Glutamatergic neuron (in vitro differentiated cells): ENCODE data around the gene AMOTL2. TPM values are rescaled to one million over a fixed set of nuclear protein-coding genes. Genes with fewer than 3 reads are reported as not detected.

Experiments
- DNase-seq: peaks from one replicate; pipeline ENCODE4 v3.0.0; 2022
- H3K27ac Mint-ChIP-seq: one replicate; pipeline ENCODE4 v1.8.0; 2020; ENCODE audit warnings: mild to moderate bottlenecking, mixed read lengths, inconsistent platforms; ENCODE audit not compliant: unreplicated experiment
- H3K27me3 Mint-ChIP-seq: one replicate; pipeline ENCODE4 v1.8.0; 2020; ENCODE audit warnings: mild to moderate bottlenecking, moderate library complexity, mixed read lengths, inconsistent platforms; ENCODE audit not compliant: unreplicated experiment
- H3K36me3 Mint-ChIP-seq: one replicate; pipeline ENCODE4 v1.8.0; 2020; ENCODE audit warnings: mild to moderate bottlenecking, mixed read lengths, inconsistent platforms; ENCODE audit not compliant: unreplicated experiment
- H3K4me1 Mint-ChIP-seq: one replicate; pipeline ENCODE4 v1.8.0; 2020; ENCODE audit warnings: mild to moderate bottlenecking, low read depth, mixed read lengths, inconsistent platforms; ENCODE audit not compliant: unreplicated experiment
- H3K4me3 Mint-ChIP-seq: one replicate; pipeline ENCODE4 v1.8.0; 2020; ENCODE audit warnings: mild to moderate bottlenecking, mixed read lengths, inconsistent platforms; ENCODE audit not compliant: unreplicated experiment
- H3K9me3 Mint-ChIP-seq: one replicate; pipeline ENCODE4 v1.8.0; 2020; ENCODE audit warnings: mild to moderate bottlenecking, moderate library complexity, mixed read lengths, inconsistent platforms; ENCODE audit not compliant: unreplicated experiment
- total RNA-seq: library from RNA; stranded (reverse); fragmentation: NEBNext Ultra II Directional; extraction: Animal tissue kit (Norgen Biotek cat#: 25700); gene quantifications from one replicate; pipeline ENCODE4 v1.2.1, GENCODE V29; 2021; ENCODE audit not compliant: unreplicated experiment
- TF ChIP-seq, protein P1 (sequence below): fragments of 200-600 bp; sonication (generic); IDR thresholded peaks from one replicate; pipeline ENCODE4 v1.5.0; 2021; ENCODE audit not compliant: partially characterized antibody, unreplicated experiment

The AMOTL2 gene
- total RNA-seq, 1 donor from 2014 or later = 38.1 TPM

DNA sequence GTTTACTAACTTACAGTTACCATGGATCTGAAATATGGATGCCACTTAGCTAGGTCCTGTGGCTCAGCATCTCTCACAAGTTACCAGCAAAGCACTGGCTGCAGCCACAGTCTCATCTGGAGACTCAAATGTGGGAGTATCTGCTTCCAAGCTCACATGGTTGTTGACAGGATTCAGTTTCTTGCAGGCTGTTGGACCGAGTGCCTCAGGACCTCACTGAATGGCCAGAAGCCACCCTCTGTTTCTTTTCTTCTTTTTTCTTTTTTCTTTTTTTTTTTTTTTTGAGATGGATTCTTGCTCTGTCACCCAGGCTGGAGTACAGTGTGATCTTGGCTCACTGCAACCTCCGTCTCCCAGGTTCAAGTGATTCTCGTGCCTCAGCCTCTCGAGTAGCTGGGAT, 20.1 kb upstream of the AMOTL2 start:
- no peak overlapping the region for H3K27ac Mint-ChIP-seq
- no peak for DNase-seq
- peaks cover 8% of the 10 kb centered on the region for H3K27me3 Mint-ChIP-seq
- H3K4me3 Mint-ChIP-seq = no peak overlapping the region
- peaks cover 3% of the 10 kb centered on the region for H3K9me3 Mint-ChIP-seq
- no peaks in the 10 kb centered on the region for H3K4me1 Mint-ChIP-seq
- peaks cover 13% of the 10 kb centered on the region for H3K36me3 Mint-ChIP-seq
- TF ChIP-seq, protein P1, sequence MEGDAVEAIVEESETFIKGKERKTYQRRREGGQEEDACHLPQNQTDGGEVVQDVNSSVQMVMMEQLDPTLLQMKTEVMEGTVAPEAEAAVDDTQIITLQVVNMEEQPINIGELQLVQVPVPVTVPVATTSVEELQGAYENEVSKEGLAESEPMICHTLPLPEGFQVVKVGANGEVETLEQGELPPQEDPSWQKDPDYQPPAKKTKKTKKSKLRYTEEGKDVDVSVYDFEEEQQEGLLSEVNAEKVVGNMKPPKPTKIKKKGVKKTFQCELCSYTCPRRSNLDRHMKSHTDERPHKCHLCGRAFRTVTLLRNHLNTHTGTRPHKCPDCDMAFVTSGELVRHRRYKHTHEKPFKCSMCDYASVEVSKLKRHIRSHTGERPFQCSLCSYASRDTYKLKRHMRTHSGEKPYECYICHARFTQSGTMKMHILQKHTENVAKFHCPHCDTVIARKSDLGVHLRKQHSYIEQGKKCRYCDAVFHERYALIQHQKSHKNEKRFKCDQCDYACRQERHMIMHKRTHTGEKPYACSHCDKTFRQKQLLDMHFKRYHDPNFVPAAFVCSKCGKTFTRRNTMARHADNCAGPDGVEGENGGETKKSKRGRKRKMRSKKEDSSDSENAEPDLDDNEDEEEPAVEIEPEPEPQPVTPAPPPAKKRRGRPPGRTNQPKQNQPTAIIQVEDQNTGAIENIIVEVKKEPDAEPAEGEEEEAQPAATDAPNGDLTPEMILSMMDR = no peak

DNA sequence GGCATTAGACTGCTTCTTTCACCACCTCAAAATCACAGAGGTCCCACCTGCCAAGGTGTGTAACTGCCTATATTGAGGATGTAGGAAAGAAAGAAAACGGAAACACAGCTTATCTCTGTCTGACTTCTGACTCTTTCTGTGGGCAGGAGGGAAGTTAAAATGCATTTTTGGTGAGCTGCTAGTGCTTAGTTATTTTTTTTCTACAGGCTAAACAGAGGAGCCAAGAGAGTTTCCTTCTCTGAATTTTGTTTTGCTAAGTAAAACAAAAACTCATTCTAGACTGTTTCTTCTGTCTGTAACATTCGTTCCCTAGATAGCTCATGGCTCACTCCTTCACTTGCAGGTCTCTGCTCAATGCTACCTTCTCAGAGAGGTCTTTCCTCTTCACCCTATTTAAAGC, 18.8 kb upstream of the AMOTL2 start:
- H3K4me1 Mint-ChIP-seq = no peaks in the 10 kb centered on the region
- TF ChIP-seq, protein P1 = no peak
- no peak overlapping the region for H3K4me3 Mint-ChIP-seq
- no peak overlapping the region for H3K27ac Mint-ChIP-seq
- peaks cover 6% of the 10 kb centered on the region for H3K27me3 Mint-ChIP-seq
- H3K9me3 Mint-ChIP-seq = peaks cover 3% of the 10 kb centered on the region
- H3K36me3 Mint-ChIP-seq = peaks cover 13% of the 10 kb centered on the region
- no peak for DNase-seq

DNA sequence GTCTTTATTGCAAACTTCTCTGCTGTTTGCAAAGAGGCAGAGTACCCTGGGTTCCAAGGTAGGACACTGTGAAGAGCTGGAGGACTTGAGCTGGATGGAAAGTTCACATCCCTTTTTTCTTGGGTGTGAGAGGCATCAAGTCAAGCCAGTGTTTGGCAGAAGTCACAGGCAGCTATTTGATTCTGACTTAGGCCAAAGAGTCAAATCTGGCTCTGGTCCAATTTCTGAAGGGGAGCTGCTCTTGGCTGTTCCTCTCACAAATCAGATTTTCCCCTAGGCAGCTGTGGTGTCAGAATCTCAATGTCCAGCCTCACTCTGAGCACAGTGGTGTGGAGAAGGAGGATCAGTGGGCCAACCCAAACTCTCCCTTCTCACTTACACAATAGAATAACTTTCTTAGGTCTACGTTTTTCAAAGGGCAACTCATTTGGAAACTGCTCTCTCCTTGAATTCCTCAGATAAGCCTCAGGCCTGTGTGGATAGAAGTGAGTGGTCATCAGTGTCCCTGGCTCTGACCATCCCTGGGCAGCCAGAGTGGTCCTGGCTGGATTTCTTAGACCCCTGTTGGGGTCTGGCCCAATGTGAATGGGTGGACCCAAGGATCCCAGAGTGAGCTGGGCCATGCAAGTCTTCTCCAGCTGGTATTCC, 18.2 kb upstream of the AMOTL2 start:
- peaks cover 13% of the 10 kb centered on the region for H3K36me3 Mint-ChIP-seq
- DNase-seq = no peak
- H3K27me3 Mint-ChIP-seq = peaks cover 6% of the 10 kb centered on the region
- TF ChIP-seq, protein P1 = no peak
- H3K9me3 Mint-ChIP-seq = peaks cover 3% of the 10 kb centered on the region
- no peaks in the 10 kb centered on the region for H3K4me1 Mint-ChIP-seq
- no peak overlapping the region for H3K27ac Mint-ChIP-seq
- H3K4me3 Mint-ChIP-seq = no peak overlapping the region

DNA sequence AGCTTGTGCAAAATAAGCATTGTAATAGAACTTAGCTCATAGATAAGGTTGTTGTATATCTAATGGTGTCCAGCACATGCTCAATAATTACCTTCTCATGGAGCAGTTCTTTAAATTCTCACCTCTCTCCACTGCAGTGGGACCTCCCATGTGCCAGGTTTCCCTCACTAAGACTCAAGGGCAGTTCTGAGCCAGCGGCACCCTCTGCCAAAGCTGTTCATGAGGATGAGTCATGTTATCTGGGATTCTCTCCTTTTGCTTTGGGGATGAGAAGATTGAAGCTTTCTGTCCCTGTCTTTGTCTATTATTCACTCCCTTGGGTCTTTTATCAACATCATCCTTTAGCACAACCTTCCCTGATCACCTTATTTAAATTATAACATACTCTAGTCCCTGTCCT, 15.6 kb upstream of the AMOTL2 start:
- Mint-ChIP-seq H3K4me3 (no peak overlapping the region), H3K9me3 (peaks cover 5% of the 10 kb centered on the region), H3K27me3 (peaks cover 3% of the 10 kb centered on the region), H3K27ac (no peak overlapping the region), H3K4me1 (no peaks in the 10 kb centered on the region), H3K36me3 (peaks cover 13% of the 10 kb centered on the region)
- no peak for DNase-seq
- TF ChIP-seq, protein P1 = no peak

DNA sequence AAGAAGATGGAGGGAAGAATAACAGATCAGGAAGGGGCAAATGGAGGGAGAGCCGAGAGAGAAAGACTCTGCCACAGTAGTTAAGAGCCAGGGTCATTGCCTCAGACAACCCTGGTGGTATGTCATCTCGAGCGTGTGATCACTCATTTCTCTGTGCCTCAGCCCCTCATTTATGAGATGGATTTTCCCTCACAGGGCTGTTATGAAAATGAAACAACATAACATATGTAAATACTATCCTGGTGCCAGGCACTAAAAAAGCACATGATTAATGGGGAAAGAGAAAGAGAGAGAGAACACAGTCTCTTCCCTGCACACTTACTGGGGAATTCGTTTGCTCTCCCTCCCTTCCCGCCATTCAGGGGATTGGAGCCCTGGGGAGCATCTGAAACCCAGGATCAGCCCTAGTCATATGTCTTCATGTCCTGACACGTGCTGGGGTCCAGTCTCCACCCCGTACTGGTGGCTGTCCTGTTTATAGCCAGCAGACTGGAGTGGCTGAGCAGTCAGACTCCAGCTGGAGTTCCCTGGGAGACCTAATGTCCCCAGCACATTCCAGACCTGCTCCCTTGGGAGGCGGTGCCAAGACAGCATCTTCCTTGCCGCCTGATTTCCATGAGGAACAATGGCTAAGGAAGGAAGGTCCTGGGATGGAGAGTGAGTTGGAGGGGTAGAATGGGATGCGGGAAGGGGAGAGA, 14.7 kb upstream of the AMOTL2 start:
- Mint-ChIP-seq H3K36me3 (peaks cover 13% of the 10 kb centered on the region), H3K27me3 (peaks cover 3% of the 10 kb centered on the region), H3K4me1 (no peaks in the 10 kb centered on the region), H3K27ac (no peak overlapping the region), H3K4me3 (no peak overlapping the region), H3K9me3 (peaks cover 5% of the 10 kb centered on the region)
- no peak for DNase-seq
- TF ChIP-seq, protein P1 = no peak
